Spleen (tissue), 7 donors: ENCODE data around the gene GBE1.
A peak's percentile ranks its signal among the peaks of the same experiment; 100 is the strongest.

Experiments used
- POLR2AphosphoS5 ChIP-seq, 3 donors: sonication (generic); formaldehyde crosslinking; IDR thresholded peaks; one replicate each; pipeline ENCODE4 v1.5.1; 2017; ENCODE audit warnings: antibody characterized with exemption in 3 of 3
- TF ChIP-seq, protein P1 (sequence below), 11 experiments: fragments of 200-600 bp in 7 of 11; fragments of 450-650 bp in 4 of 11; sonication (generic) in 4 of 11; IDR thresholded peaks in 8 of 11; conservative IDR thresholded peaks in 3 of 11; 1 replicate in 7 of 11; 2 replicates in 4 of 11; pipeline versions ENCODE4 v1.4.0 to v1.8.0; 2016 to 2021; ENCODE audit warnings: antibody characterized with exemption in 11 of 11, inconsistent platforms in 4 of 11, mild to moderate bottlenecking in 1 of 11
- donor health status: DM: no; HTN: no; CAD: no; lungs with moderate emphysema.
- donor health status: DM: no; HTN: no; CAD: no.
- donor health status: DM: no; HTN: no; CAD: no.

DNA sequence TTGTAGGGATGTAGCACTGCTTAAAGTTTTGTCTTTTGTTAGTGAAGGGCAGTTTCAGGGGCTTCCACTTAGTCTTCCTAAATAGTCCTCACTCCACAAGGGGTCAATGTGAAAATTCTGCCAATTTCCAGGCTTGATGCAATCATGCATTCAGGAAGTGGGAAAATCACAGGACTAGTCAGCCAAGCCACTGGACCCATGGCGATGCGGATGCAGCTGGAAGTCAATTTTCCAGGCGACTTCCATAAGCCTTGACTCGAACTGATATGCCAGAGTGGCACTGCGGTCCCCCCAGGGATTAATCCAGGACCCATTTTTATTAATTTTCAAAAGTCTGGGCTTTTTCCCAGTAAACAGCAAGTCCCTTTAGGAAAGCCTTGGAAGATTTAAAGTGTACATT lies 26.1 kb downstream of the GBE1 start:
- TF ChIP-seq, protein P1, sequence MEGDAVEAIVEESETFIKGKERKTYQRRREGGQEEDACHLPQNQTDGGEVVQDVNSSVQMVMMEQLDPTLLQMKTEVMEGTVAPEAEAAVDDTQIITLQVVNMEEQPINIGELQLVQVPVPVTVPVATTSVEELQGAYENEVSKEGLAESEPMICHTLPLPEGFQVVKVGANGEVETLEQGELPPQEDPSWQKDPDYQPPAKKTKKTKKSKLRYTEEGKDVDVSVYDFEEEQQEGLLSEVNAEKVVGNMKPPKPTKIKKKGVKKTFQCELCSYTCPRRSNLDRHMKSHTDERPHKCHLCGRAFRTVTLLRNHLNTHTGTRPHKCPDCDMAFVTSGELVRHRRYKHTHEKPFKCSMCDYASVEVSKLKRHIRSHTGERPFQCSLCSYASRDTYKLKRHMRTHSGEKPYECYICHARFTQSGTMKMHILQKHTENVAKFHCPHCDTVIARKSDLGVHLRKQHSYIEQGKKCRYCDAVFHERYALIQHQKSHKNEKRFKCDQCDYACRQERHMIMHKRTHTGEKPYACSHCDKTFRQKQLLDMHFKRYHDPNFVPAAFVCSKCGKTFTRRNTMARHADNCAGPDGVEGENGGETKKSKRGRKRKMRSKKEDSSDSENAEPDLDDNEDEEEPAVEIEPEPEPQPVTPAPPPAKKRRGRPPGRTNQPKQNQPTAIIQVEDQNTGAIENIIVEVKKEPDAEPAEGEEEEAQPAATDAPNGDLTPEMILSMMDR (IDR thresholded peaks at IDR 0.05 in 8 of 11, conservative IDR thresholded peaks at IDR 0.05 in 3 of 11): no peak
- peak in 1 of 3 donors; percentile 29 for TF ChIP-seq POLR2AphosphoS5 (IDR thresholded peaks at IDR 0.05)
